GM21381 (cell line): Measurements from ENCODE around the gene EDARADD.
"Not testable (repeated sequence)": the region's sequence is repeated elsewhere in the genome, so short reads cannot be mapped to it uniquely, and the experiment has no call there.

Experiments used
- ATAC-seq: cut with Tn5 transposase; IDR thresholded peaks from one replicate; pipeline ENCODE4 v1.9.1; 2021; ENCODE audit warnings: mild to moderate bottlenecking, moderate library complexity; ENCODE audit not compliant: unreplicated experiment

Gene EDARADD

DNA sequence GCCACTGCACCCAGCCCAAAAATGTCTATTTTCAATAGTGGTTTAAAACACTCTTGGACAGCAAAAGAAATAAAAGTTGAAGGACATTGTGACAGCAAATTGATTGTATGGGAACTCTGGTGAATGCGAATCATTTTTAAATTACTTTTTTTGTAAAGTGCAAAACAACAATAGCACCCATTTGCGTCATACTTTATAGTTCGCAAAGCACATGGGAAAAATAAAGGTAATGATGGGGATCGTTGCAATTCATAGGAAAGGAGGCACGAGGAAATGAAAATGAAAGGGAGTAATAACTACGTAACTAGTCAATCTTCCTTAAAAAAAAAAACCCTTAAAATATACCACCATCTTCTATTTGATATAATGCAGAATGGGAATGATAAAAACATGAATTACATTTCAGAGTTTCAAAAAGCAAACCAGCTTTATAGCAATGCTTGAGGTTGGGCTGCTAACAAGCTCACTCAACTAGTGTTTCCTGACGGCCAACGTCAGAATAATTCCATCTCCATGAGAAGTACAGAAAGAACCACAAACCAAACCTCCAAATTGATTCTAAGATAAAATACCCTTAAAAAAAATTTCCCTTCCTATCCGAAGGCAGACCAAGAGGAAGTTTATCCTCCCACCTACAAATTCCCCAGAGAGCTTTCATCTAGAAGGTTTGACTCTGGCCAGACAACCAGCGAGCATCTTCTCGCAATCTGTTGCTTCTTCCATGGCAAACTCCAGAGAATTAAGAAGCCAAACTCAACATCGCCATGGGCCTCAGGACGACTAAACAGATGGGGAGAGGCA, at the start of gene EDARADD:
Gene EDARADD (plus strand): TSS at position 606 of the 801 bp plus-strand sequence. CDS start 159 bp downstream, at position 765.
- ATAC-seq, result no peak

DNA sequence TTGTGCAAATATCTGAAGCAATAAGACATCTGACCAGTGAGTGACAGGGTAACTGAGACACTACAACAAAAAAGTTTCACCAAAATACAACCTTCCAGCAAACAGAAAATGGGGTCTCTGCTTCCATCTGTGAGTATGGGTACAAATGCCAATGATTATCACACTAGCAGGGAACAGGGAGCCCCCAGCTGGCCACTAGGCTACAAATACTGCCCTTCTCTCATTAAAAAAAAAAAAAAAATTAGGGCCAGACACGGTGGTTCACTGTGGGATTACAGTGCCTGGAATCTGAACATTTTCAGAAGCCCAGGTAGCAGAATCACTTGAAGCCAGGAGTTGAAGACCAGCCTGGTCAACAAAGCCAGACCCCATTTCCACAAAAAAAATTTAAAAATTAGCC, 48.4 kb upstream of the EDARADD start:
- no peak for ATAC-seq

DNA sequence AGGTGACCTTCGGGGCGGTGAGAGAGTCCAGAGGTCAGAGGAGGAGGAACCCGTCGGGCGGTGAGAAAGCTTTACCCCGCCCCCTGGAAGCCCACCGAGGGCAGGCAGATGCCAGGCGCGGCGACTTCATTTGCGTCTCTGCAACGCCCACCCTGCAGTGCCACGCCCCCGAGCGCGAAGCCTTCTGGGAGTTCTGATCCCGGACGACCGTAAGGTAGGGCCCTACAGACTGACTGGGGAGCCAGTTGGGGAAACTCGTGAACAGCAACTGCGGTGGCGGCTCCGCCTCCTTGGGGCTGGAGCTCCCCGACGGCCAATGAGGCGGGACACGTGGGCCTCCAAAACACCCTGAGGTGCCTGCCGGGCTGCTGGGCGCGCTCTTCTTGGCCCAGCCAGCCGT, 46.0 kb upstream of the EDARADD start:
- ATAC-seq, result no peak

DNA sequence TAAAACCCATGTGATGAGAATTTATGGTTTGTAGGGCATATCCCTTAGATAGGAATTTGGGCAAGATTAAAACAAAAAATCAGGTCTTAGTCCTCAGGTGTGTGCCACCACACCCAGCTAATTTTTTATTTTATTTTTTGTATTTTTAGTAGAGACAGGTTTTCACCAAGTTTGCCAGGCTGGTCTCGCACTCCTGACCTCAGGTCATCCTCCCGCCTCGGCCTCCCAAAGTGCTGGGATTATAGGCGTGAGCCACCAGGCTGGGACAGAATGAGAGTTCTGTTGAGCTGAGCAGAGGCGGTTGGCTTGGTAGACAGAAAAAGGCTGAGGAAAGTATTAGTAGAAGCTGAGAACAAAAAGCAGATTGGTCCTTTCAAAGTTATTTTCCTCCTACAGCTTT, 43.8 kb upstream of the EDARADD start:
- no peak for ATAC-seq

- no peak for ATAC-seq
Observed at GRCh38 chr1:236351875-236352573, 42.1 kb upstream of the EDARADD start.

DNA sequence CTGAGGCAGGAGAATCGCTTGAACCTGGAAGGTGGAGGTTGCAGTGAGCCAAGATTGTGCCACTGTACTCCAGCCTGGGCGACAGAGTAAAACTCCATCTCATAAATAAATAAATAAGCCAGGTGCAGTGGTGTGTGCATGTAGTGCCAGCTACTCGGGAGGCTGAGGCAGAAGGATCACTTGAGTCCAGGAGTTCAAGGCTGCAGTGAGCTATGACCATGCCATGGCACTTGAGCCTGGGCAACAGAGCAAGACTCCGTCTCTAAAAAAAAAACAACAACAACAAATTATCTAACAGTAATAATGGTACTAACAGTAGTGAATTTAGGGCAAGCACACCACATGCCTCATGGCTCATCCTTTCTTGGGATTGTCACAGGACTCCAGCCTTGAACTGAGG, 41.3 kb upstream of the EDARADD start:
- not testable (repeated sequence) for ATAC-seq

DNA sequence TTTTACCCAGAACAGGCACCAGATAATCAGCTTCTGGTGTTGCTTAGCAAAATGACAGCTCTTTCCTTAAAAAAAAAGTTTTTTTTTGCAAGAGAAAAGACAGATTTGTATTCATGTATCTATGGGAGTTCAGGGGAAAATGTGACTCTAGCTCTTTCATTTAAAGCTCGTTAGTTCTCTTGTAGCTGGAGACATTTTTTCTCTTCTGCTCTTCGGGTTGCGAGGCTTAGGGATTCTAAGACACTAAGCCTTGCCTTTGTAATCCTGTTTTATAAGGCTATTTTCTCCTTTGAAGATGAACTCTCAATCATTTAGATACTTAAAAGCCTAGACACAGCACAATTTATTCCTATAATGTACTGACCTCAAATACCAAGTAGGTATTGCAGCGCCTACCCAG, 40.3 kb upstream of the EDARADD start:
- no peak for ATAC-seq

- no peak for ATAC-seq
Observed at GRCh38 chr1:236354330-236355147, 39.5 kb upstream of the EDARADD start.

- ATAC-seq, result no peak
Observed at GRCh38 chr1:236356141-236356540, 37.9 kb upstream of the EDARADD start.

DNA sequence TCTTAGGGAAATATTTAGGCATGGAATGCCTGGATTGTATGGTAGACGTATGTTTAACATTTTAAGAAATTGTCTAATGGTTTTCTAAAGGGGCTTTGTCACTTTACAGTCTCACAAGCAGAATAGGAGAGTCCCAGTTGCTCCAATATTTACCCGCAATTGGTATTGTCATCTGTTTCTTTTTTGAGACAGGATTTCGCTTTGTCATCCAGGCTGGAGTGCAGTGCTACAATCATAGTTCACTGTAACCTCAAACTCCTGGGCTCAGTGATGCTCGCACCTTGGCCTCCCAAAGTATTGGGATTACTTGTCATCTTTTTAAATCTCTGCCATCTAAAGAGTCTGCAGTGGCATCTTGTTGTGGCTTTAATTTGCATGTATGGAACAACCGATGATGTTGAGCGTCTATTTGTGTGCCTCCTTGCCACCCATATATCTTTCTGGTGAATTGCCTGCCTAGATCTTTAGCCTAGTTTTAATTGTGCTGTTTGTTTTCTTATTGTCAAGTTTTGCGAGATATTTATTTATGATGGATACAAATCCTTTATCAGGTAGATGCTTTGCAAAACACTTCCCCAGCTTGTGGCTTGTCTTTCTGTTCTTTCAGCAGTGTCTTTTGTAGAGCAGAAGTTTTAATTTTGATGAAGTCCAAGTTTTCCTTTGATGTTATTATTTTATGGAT, 32.0 kb upstream of the EDARADD start:
- no peak for ATAC-seq

- ATAC-seq, result no peak
Observed at GRCh38 chr1:236363237-236363636, 30.8 kb upstream of the EDARADD start.

- ATAC-seq, result no peak
Observed at GRCh38 chr1:236365999-236366570, 28.0 kb upstream of the EDARADD start.

GRCh38 chr1:236366681-236367080, 27.4 kb upstream of the EDARADD start:
- ATAC-seq, result not testable (repeated sequence)

- no peak for ATAC-seq
Observed at GRCh38 chr1:236370420-236370819, 23.7 kb upstream of the EDARADD start.

DNA sequence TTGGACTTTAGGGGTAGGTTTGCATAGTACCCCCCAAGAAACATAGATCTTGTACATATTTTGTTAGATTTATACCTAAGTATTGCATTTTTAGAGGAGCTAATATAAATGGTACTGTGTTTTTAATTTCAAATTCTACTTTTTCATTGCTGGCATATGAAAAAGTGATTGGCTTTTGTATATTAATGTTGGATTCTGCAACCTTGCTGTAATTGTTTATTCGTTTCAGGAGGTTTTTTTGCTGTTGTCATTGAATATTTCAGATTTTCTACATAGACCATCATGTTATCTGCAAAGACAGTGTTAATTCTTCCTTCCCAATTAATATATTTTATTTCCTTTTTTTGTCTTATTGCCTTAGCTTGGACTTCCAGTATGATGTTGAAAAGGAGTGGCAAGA, 23.0 kb upstream of the EDARADD start:
- no peak for ATAC-seq

DNA sequence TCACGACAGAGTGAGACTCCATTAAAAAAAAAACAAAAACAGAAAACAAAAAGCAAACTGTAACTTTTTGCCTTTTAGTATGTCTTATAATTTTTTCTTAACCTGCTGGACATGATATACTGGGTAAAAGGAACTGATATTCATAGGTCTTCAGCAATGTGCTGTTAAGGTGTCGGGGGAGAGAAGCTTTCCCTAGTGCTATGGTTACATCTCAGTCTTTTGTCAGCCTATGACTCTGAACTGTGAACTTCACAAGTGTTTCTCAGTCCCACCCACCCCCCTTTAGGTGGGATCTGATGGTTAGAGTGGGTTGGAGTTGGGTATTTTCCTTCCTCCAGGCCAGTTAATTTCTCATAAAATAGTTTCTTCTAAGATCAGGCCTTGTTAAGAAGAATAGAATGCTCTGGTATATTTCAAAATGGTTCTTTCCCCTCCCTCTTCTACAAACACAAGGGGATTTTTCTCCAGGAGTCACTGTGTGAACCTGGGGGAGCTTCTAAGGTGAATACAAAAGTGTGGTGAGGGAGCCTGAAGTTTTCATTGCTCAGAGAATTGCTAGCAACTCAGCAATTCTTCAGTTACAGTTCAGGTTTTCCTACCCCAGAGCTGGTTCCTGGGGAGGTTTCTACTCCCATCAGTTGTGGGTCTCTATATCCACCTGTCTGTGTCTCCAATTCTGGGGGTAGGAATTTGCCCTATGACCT, 16.1 kb upstream of the EDARADD start:
- ATAC-seq, result no peak

- no peak for ATAC-seq
Observed at GRCh38 chr1:236381565-236382158, 12.4 kb upstream of the EDARADD start.

- no peak for ATAC-seq
Observed at GRCh38 chr1:236388332-236388731, 5.8 kb upstream of the EDARADD start.

DNA sequence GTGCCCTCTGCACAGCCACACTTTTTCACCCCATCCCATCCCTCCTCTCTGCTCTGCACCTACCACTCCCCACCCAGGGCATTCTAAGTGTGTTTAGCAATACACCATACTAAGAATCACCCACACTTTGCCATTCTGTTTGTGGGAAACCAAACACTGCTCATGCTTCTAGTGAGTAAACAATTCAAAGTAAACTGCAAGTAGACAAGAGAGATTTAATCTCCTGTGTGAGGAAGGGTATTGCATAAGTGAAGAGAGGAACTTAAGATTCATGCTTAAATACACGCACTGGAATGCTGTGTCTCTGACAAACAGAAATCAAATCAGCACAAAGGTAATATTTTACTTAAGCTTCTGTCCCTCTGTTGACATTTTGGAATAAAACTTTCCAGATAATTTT, 4.8 kb upstream of the EDARADD start:
- no peak for ATAC-seq

DNA sequence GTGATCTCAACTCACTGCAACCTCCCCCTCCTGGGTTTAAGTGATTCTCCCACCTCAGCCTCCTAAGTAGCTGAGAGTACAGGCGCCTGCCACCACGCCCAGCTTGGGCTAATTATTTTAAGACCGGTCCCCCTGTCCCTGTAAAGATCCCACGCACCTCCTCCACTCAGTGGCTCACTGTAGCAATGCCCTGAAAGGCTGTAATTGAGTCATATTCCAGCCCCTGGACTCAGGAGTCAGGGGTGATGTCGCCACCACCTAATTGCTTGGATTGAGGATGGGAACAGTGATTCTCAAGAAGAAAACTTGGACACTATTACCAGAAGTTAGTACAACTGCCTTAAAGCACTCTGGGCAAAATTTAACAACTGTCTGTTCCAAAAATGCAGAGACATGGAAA, 3.1 kb upstream of the EDARADD start:
- no peak for ATAC-seq
